ENCODE data around the gene PLEKHA4.
A peak's percentile ranks its signal among the peaks of the same experiment; 100 is the strongest.
"Not testable (repeated sequence)": the region's sequence is repeated elsewhere in the genome, so short reads cannot be mapped to it uniquely, and the experiment has no call there.

Gene PLEKHA4

GRCh38 chr19:48907671-48908070 lies 39.3 kb upstream of the PLEKHA4 start:
- H3K4me3 ChIP-seq (ENCODE audit: low read depth, low read length): no peak overlapping the region
- no peak for DNase-seq (ENCODE audit: low read depth)
- TF ChIP-seq, protein P1, sequence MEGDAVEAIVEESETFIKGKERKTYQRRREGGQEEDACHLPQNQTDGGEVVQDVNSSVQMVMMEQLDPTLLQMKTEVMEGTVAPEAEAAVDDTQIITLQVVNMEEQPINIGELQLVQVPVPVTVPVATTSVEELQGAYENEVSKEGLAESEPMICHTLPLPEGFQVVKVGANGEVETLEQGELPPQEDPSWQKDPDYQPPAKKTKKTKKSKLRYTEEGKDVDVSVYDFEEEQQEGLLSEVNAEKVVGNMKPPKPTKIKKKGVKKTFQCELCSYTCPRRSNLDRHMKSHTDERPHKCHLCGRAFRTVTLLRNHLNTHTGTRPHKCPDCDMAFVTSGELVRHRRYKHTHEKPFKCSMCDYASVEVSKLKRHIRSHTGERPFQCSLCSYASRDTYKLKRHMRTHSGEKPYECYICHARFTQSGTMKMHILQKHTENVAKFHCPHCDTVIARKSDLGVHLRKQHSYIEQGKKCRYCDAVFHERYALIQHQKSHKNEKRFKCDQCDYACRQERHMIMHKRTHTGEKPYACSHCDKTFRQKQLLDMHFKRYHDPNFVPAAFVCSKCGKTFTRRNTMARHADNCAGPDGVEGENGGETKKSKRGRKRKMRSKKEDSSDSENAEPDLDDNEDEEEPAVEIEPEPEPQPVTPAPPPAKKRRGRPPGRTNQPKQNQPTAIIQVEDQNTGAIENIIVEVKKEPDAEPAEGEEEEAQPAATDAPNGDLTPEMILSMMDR (IDR thresholded peaks at IDR 0.05; ENCODE audit: low read depth, low read length, missing control alignments): no peak

DNA sequence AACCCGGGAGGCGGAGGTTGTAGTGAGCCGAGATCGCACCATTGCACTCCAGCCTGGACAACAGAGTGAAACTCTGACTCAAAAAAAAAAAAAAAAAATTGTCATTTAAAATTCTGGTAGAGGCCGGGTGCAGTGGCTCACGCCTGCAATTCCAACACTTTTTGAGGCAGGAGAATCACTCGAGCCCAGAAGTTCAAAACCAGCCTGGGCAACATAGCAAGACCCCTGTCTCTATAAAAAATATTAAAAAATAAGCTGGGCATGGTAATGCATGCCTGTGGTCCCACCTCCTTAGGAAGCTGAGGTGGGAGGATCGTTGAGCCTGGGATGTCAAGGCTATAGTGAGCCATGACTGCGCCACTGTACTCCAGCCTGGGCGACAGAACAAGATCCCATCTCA lies 37.9 kb upstream of the PLEKHA4 start:
- TF ChIP-seq, protein P1 (IDR thresholded peaks at IDR 0.05; ENCODE audit: low read depth, low read length, missing control alignments): no peak
- no peak for DNase-seq (ENCODE audit: low read depth)
- no peak overlapping the region for H3K4me3 ChIP-seq (ENCODE audit: low read depth, low read length)

- TF ChIP-seq, protein P1 (IDR thresholded peaks at IDR 0.05; ENCODE audit: low read depth, low read length, missing control alignments): no peak
- H3K4me3 ChIP-seq (ENCODE audit: low read depth, low read length): no peak overlapping the region
Measured at GRCh38 chr19:48905664-48906063, 37.2 kb upstream of the PLEKHA4 start.

GRCh38 chr19:48903788-48904187 lies 35.4 kb upstream of the PLEKHA4 start:
- DNase-seq (ENCODE audit: low read depth); H3K4me3 ChIP-seq (ENCODE audit: low read depth, low read length): not testable (repeated sequence)

More at GRCh38 chr19:48905664-48906063, 37.2 kb upstream of the PLEKHA4 start:
- no peak for DNase-seq (ENCODE audit: low read depth)

- DNase-seq (ENCODE audit: low read depth); H3K4me3 ChIP-seq (ENCODE audit: low read depth, low read length): not testable (repeated sequence)
Measured at GRCh38 chr19:48902291-48902690, 33.9 kb upstream of the PLEKHA4 start.

GRCh38 chr19:48900477-48901406 lies 32.3 kb upstream of the PLEKHA4 start:
- TF ChIP-seq, protein P1 (IDR thresholded peaks at IDR 0.05; ENCODE audit: low read depth, low read length, missing control alignments): no peak
- peak overlapping the region; percentile 95 for H3K4me3 ChIP-seq (ENCODE audit: low read depth, low read length)
- DNase-seq (ENCODE audit: low read depth): no peak

GRCh38 chr19:48899781-48900476 lies 31.5 kb upstream of the PLEKHA4 start, which contains the start of gene NUCB1:
Gene NUCB1 (plus strand): TSS chr19:48900312. CDS start chr19:48900797, 485 bp downstream.
- peak; percentile 93 for DNase-seq (ENCODE audit: low read depth)
- peak within 1 kb of the TSS; percentile 95 for H3K4me3 ChIP-seq (ENCODE audit: low read depth, low read length)
- TF ChIP-seq, protein P1 (IDR thresholded peaks at IDR 0.05; ENCODE audit: low read depth, low read length, missing control alignments): no peak

- not testable (repeated sequence) for DNase-seq (ENCODE audit: low read depth)
- H3K4me3 ChIP-seq (ENCODE audit: low read depth, low read length): peak overlapping the region; percentile 95; the same call in 1 of the 2 replicates
Measured at GRCh38 chr19:48899386-48899749, 31.0 kb upstream of the PLEKHA4 start.
